Esophagus muscularis mucosa (tissue), 3 donors: ENCODE results near the gene ULK4.

Experiments used
- CTCF ChIP-seq, 3 experiments: fragments of 200-600 bp in 2 of 3; fragments of 450-650 bp in 1 of 3; sonication (generic) in 2 of 3; IDR thresholded peaks; one replicate each; pipeline ENCODE4 v1.5.1; 2017 to 2019; ENCODE audit warnings: antibody characterized with exemption in 3 of 3, mild to moderate bottlenecking in 2 of 3, moderate library complexity in 1 of 3
- POLR2A ChIP-seq: fragments of 450-650 bp; IDR thresholded peaks from one replicate; pipeline ENCODE4 v1.6.1; 2017; ENCODE audit warnings: antibody characterized with exemption, moderate library complexity, mild to moderate bottlenecking, low read depth

GRCh38 chr3:41833628-41834027 lies 128.3 kb downstream of the ULK4 start:
- TF ChIP-seq CTCF (IDR thresholded peaks at IDR 0.05) (no peak), POLR2A (no peak)
